NCI-H2196 treated with DMSO at 0.1 percent for 48 hours (cell line): ENCODE data around the gene KRT73.

Source experiments
- DNase-seq: peaks from one replicate; lab custom pipeline; 2025; ENCODE audit not compliant: unreplicated experiment; lab: John Stamatoyannopoulos, UW

KRT73 gene

DNA sequence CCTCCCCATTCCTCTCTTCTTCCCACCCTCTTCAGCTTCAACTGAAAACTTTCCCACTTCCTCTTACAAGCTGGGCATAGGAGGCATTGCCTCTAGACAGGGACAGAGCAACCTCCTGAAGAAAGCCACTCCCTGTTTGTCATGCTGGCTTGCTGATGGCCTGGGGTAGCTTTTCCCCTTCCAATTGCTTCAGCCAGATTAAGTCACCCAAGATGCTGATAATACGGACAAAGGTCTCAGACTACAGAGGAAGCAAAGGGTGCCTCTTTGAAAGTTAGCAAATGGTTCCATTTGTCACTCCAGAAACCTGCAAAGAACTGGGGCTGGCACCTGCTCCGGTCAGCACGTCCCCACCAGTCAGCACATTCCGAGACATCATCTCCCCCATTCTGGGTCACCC, 27.6 kb upstream of the KRT73 start:
- no peak for DNase-seq

DNA sequence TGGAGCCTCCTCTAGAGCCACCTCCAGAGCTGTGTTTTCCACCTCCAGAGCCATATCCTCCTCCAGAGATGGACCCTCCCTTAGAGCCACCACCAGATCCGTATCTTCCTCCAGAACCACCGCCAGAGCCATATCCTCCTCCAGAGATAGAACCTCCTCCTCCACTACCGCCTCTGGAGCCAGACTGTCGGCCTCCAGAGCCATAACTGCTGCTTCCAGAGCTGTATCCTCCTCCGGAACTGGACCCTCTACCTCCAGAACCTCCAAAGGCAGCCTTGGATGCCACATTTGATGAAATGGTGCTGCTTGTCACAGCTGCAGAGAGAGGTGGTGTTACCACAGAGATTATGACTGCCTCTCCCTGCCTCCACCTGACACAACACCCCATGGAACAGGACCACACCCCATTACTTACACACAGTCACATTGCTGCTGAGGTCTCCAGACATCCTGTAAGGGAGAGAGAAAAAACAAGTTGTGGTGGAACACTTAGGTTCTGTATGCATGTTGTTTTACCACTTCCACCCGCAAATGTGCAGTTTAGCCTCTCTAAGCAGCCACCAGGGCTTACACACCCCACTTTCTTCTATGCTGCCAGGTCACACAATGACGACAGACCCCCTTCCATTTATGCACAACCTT, 26.9 kb upstream of the KRT73 start:
- DNase-seq = no peak

DNA sequence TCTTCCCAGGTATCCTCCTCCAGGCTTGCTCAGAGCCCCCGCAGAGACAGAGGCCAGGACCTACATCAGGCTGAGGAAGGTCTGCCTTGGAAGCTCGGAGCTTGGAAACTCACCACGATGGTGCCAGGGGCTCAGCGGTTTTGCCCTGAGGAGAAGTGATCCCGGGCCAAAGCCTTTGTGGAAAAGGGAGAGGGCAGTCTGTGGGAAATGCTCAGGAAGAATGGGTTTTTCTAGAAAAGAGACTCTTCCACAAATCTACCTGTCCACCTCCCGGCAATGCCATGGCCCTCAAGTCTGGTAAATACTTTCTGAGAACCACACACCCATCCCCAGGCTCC, 25.7 kb upstream of the KRT73 start:
- no peak for DNase-seq

DNA sequence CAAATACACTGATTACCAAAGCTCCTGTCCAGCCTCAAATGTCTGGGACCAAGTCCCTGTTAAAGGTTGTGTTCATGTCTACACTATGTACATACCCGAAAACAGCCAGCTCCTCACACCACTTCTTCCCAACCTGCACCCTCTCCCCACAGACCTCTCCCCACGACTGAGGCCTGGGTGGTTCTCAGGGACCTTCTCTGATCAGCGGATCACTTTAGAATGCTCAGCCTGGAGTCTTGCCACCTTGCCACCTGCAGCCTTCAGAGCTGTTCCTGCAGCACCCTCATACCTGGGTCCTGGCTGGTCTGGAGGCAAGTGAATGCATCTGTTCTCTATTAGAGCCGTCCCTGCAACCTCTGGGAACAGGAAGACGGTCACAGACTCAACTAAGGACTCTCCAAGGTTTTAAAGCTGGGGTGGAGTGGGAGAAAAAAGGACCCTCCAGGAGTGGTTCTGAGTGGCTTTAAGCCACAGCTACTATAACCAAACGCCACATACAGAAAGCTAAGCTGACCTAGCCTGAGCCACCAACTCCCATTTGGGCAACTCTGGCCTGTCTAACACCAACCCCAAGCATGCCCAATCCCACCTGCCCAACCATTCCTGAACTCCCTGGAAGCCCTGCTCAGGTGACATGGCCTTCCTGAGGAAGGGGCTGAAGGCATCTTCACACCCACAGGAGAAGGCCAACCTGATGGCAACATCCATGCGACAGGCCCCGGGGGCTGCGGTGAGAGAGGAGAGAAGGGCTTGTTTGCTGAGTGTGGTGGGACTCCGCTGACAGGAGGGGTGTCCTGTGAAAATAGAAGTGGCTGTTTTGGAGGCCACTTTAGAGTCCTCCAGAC, 25.1 kb upstream of the KRT73 start:
- DNase-seq = no peak

DNA sequence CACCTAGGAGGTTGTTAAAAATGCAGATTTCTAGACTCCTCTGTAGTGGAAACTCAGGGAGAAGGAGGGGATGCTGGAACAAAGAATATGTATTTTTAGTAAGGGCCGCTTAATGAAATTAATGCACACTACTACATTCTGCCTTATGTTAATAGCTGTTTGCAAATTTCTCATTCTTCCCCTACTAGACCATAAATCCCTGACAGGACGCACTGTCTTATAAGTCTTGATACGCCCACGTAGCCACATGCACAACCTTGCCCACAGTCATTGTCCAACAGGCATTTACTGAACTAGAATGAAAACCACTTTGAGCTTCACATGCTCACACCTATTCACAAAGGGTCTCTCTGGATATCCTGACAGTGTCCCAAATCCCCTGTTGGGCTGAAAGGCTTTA, 23.1 kb upstream of the KRT73 start:
- DNase-seq = no peak

DNA sequence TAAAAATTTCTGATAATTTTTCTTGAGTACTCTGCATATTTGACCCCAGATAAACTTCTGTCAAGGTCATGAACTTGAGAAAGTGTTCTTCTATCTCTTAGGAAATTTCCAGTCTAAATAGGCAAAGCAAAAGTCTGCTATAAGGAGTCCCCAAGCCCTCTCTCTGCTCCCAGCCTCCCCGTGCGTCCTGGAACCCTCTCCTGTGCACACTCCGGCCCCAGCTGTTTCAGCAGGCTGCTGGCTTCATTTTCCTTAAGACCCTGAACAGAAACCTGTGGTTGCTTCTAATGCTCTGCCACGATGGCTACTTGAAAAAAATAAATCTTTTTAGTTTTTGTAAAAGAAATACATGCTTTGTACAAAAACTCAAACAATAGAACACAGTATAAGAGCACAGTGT, 18.9 kb upstream of the KRT73 start:
- no peak for DNase-seq

DNA sequence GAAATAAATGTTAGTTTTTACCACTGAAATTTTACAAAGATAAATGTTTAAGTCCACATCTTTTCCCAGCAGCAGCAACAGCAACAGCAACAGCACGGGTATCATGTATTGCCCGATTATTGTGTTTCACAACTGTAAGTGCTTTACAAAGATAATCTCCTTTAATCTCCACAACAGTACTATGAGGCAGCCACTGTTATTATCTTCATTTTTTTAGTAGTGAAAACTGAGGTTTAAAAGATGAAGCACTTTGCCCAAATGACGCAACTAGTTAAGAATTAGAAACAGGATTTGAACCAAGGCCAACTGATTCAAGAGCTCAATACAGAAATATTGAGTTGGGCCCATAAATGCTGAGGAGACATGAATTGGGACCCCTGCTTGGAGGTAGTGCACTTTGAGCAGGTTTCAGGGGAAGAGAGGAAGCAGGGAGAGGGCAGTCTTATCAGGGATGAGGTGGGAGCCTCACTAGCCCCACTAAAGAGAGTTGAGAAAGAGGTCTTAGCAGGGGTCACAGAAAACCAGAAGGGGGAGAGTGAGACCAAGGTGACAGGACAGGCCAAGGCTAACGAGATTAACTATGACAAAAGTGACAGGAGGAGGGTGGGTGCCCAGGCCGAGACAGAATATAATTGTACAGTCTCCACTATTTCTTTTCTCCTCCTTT, 18.4 kb upstream of the KRT73 start:
- DNase-seq = no peak

DNA sequence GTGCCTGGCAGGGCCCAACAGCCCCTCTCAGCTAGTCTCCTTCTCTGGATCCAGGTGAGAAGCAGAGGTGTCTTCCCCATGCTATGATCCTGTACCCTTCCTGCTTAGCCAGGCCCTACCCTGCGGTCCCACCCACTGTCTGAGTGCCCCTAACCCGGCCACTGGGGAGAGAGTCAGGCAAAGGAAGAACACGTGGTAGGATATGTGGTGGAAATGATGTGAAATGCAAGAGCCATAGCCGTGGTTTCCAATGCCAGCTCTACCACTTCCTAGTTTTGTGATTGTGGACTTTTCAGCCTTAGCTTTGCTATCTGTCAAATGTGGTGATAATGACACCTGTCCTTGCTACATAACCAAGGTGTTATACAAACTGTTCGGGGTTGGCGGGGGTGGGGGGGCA, 17.8 kb upstream of the KRT73 start:
- no peak for DNase-seq

DNA sequence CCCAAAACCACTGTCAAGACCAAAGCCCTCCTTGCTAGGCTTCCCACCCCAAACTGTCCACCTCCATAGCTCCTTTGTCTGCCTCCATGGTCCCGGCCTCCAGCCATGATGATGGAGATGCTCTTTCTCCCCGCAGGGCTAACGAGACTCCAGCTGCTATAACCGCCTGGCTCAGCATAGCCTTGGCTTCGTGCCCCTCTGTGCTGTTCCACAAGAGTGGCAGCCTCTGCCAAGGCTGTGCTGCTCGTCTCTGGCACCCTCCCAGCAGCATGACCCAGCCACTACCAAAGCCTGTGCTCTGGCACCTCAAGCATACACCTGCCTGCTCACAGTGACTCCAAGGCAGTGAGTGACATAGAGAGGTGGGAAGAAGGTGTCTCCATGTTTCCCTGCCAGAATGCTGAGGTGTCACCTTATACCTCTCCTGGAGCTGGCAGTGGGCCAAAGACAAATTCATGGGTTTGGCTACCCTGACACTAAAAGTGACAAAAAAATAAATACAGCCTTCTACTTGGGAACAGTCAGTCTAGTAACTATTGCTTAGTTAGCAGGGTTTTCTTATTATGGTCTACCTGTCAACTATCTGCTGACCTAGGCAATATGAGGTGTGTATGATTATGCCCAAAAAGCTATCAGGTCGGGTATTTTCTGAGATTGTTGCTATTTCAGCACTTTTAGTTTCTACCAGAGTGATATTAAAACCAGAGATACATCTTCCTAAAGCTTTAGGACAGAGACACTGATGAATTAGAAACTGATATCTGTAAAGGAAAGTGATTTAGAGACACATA, 16.1 kb upstream of the KRT73 start:
- DNase-seq = peak; percentile 91

DNA sequence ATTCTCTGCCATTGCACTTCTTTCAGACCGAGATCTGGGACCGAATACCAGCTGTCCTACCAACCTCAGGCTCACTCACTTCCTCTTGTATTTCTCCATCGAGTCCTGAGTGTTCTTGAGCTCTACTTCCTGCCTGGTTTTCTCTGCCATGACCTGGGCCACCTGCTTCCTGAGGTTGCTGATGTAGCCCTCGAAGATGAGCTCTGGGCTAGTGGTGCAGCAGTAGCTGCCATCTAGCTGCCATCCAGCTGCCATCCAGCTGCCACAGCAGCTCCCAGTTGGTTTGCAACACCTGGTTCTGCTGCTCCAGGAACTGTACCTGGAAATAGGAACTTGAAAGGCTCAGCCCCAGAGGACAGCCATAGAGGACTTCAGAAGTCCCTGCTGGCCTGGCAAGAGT, 15.0 kb upstream of the KRT73 start:
- DNase-seq = peak; percentile 35

DNA sequence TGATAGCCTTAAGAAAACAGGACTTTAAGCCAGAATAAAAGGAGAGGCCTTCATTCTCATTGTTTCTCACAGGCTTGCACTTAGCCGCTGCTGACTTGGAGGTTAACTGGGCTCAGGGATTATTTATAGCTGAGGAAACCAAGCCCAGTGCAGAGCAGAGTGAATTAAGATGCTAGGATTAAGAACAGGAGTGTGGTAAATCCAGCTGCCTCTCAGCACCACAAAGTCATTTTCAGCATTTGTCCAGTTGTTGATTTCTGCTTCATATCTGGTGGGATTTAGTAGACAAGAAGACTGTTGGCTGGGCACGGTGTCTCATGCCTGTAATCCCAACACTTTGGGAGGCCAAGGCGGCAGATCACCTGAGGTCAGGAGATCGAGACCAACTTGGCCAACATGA, 14.3 kb upstream of the KRT73 start:
- DNase-seq = no peak

DNA sequence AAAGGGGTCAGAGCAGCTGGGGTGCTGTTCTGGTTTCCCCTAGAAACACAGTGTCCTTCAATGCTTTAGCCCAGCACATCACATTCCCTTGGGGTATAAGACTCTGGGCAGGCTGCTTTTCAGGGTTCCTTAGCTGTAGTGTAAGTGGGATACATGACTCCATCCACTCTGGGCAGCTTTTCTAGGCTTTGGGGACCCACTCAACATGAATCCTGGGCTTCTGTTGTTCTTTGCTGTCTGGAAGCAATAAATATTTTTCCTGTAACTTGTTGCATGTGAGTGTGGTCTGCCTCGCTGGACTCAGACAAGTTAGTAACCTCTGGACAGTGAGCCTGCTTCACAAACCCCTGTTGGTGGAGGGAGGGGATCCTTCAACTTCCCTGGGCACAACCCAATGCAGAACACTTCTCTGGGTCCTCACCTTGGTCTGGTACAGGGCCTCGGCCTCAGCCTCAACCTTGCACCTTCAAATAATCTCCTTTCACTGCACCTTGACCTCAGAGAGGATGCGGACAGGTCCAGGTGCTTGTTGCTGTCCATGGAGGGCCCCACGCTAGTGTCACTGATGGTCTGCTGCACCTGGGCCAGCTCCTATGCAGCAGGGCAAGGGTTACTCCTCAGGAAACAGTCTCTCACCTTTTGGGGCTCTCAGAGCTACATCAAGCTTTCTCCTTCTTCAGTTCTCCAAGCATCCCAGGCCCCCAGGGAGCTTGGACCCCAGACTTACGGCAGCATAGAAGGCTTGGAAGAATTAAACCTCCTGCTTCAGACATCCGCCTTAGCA, 13.5 kb upstream of the KRT73 start:
- no peak for DNase-seq

DNA sequence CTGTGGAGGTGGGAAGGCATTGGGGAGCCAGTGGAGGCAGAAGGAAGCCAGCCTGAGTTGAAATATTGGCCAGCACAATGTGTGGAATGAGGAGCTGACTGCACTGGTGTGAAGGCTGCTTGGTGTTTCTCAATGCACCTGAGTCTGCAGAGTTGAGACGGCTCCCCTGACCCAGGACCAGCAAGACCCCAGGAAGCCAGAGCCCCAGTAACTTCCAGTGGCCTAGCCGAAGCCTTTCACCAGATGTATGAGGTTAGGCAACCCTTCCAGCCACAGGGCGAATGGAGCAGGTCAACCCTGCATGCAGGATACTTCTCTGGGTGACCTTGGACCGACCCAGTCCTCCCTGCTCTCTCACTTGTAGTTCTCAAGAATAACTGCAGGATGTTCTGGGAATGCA, 12.9 kb upstream of the KRT73 start:
- DNase-seq = no peak

DNA sequence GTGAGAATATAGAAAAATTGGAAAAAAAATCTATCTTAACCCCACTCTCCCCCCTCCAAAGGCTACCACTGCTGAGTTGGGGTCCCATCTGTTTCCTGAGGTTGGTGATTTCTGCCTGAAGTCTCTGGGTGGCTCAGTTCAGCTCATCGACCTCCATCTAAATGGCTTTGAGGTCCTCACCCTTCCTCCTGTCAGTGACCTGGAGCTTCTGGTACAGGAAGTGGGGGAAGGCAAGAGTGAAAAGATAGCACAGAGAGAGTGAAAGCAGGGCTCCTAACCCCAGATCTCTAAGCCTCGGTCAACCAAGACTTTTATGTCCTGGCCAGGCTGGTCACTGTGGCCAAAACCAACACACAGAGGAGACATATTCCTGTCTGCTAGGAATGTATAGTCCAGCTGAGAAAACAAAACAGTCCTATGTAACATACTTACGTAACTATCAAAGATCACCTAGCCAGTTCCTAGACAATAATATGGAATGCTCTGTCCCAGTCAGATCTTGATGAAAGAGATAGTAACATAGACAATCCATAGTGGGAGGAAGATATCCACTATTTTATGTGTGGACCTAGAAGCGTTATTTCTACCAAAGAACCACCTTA, 12.3 kb upstream of the KRT73 start:
- no peak for DNase-seq

DNA sequence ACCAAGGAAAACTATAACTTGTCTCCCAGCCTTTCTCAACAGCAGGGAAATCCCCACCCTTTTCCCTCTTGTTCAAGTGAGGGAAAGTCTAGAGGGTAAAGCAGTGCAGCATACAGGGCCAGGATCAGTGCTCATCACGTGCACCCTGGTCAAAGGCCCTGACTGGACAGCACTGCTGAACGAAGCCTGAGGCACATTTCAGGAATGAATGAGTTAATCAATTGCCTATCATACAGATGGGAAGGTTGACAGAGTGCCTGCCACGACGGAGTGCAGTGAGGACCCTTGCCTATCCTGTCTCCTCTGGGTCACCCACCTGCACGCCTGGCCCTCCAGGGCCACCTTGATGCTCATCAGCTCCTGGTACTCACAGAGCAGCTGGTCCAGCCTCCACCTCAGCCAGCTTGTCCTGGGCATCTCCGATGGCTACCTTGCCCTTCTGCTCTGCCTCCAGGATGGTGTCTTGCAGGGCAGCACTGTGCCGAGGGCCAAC, 11.7 kb upstream of the KRT73 start:
- DNase-seq = no peak

DNA sequence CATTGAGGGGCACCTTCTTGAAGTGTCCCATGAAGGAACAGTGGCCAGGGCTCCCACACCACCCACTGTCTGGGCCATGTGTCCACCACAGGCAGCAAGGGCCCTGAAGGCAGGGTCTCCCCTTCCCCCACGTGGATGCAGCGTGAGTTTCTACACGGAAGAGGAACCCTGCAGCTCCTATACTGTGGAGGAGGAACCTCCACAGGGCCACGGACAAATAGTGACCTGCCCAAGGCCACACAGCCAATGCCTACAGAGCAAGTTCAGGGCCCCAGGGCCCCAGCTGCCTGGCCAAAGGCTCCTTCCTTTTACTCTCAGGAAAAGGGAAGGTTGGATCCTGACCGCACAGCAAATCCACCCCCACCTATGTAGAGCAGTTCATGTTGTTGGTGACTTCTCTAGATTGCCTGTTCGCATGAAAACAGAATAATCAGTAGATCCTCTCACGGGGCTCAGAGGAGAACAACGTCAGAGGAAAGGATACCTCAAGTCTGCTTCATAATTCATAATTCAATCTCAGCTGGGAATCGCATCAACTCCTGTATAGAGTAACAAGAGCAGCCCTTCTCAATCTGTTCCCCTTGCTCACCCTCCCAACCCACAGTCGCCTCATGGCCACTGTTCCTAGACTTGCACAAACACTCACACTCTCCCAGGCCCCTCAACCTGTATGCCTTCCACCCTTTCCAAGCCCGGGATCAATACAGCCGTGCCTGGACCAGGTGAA, 11.1 kb upstream of the KRT73 start:
- no peak for DNase-seq

DNA sequence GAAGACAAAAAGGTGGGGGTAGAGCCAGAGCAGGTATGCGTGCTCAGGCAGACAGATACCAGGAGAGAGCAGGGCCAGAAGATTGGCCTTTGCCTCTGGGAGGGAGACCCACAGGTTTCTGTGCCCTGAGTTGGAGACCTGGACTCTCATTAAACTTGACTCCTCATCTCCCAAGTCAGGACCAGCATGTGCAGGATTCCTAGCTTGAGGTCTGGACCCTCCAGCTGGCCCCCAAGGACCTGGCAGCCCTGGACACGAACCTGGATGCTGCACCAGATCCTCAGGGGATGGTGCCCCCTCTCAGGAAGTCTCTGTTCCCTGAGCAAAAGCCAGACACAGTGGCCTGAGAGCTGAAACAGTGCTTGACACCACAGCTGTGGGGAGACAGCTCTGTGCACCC, 10.5 kb upstream of the KRT73 start:
- no peak for DNase-seq

DNA sequence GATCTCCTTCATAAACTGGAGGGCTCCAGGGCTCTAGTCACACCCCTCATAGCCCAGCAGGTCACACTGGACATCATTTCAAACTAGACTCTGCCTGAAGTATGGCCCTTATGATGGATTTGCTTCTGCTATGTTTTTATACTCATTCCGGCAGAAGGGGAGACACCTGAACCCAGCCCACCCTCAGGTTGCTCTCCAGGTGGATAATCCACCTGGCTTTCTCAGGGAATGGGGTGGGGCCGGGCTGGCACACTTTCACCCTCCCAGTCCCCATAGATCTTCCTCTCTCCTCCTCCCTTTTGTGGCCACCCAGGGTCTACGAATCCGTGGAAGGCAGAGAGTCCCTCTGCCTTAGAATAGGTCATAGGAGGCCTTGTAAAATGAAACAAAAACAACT, 9.8 kb upstream of the KRT73 start:
- no peak for DNase-seq

DNA sequence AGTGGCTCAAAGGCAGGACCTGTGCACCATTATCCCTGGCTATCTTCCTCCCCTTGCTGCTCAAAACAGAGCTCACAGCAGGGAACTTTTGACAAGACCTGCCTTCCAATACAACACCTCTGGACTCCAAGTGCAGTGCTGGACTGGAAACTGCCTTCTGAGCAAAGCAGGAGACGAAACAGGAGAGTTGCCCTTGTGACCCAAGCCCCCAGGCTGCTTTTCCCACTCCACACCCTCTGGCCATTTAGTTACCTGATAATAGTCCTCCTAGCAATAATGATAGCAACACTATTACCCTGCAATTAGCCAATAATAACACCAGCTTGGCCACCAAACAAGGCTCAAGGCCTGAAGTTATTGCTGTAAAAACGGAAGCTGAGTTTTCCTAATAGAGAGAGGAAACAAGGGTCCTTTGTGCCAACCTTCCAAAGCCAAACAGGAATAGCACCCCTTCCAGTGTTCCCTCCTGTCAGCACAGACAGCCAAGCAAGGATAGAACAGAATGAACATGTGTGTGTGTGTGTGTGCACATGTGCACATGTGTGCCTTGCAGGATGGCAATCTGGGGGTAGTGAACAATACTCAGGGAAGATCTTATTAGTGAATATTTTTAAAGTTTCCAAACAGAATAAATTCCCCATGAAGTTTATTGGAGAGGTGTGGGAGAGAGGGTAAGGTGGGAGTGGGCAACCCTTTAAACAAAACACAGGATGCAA, 9.2 kb upstream of the KRT73 start:
- DNase-seq = no peak
